Measurements from ENCODE around the gene STAU1. TPM values are rescaled to one million over a fixed set of nuclear protein-coding genes. Genes with fewer than 3 reads are reported as not detected.

STAU1 gene
- polyA plus RNA-seq, 1 donor (not counting 4 experiments of a cell fraction or from before 2014, with no cell fraction given) = 55.3 TPM

- FAIRE-seq = no peak
Measured at GRCh38 chr20:49229381-49229780, 41.2 kb upstream of the STAU1 start.

GRCh38 chr20:49228676-49229075 is 40.5 kb upstream of the STAU1 start:
- no peak for TF ChIP-seq CTCF (optimal IDR thresholded peaks at IDR 0.05 in 1 of 3, IDR thresholded peaks at IDR 0.05 in 1 of 3, conservative IDR thresholded peaks at IDR 0.05 in 1 of 3; ENCODE audit: extremely low read depth in 1 of 3, insufficient read depth in 2 of 3, low read length in 3 of 3)
- TF ChIP-seq EZH2 (IDR thresholded peaks at IDR 0.05; ENCODE audit: low read length) = no peak
- Histone ChIP-seq H3K4me2 (ENCODE audit: control insufficient read depth, extremely low read depth, insufficient read depth, low read depth, low read length) (no peak overlapping the region), H3K27ac (ENCODE audit: control insufficient read depth, insufficient read depth, low read length) (no peak overlapping the region), H3K79me2 (ENCODE audit: control insufficient read depth, insufficient read depth, low read length) (no peaks in the 10 kb centered on the region), H3K9ac (ENCODE audit: control insufficient read depth, extremely low read depth, insufficient read depth, low read length) (no peak overlapping the region), H4K20me1 (ENCODE audit: control insufficient read depth, extremely low read depth, insufficient read depth, low read length) (no peaks in the 10 kb centered on the region), H3K27me3 (ENCODE audit: control insufficient read depth, extremely low read depth, insufficient read depth, low read length) (no peaks in the 10 kb centered on the region), H3K9me1 (ENCODE audit: control insufficient read depth, extremely low read depth, insufficient read depth, low read length) (no peaks in the 10 kb centered on the region), H2AFZ (ENCODE audit: control insufficient read depth, low read length) (no peak overlapping the region), H3K9me3 (ENCODE audit: control insufficient read depth, low read depth, low read length) (no peaks in the 10 kb centered on the region), H3K36me3 (ENCODE audit: control insufficient read depth in 2 of 2, extremely low read depth in 1 of 2, insufficient read depth in 2 of 2, low read length in 2 of 2) (peaks cover 39 to 50% of the 10 kb centered on the region in 2 experiments), H3K4me1 (ENCODE audit: control insufficient read depth, extremely low read depth, insufficient read depth, low read length) (peaks cover 2% of the 10 kb centered on the region), H3K4me3 (ENCODE audit: control insufficient read depth in 2 of 3, extremely low read depth in 1 of 3, insufficient read depth in 2 of 3, low read depth in 1 of 3, low read length in 3 of 3) (no peak overlapping the region)
- FAIRE-seq (no peak), DNase-seq (ENCODE audit: low read depth, low spot score) (no peak)
- dilution Hi-C loops (cut with MboI; ENCODE audit: extremely low pct_ligation_motif_present, low sequenced_read_pairs) = no loop called here

More at GRCh38 chr20:49229381-49229780, 41.2 kb upstream of the STAU1 start:
- peaks cover 2% of the 10 kb centered on the region for H3K4me1 ChIP-seq (ENCODE audit: control insufficient read depth, extremely low read depth, insufficient read depth, low read length)
- H3K36me3 ChIP-seq (ENCODE audit: control insufficient read depth in 2 of 2, extremely low read depth in 1 of 2, insufficient read depth in 2 of 2, low read length in 2 of 2) = peaks cover 39 to 47% of the 10 kb centered on the region in 2 experiments
- no peak overlapping the region for H3K4me2 ChIP-seq (ENCODE audit: control insufficient read depth, extremely low read depth, insufficient read depth, low read depth, low read length)
- no peaks in the 10 kb centered on the region for H3K79me2 ChIP-seq (ENCODE audit: control insufficient read depth, insufficient read depth, low read length)
- no peaks in the 10 kb centered on the region for H3K9me3 ChIP-seq (ENCODE audit: control insufficient read depth, low read depth, low read length)
- dilution Hi-C loops (cut with MboI; ENCODE audit: extremely low pct_ligation_motif_present, low sequenced_read_pairs) = no loop called here
- no peak overlapping the region for H3K4me3 ChIP-seq (ENCODE audit: control insufficient read depth in 2 of 3, extremely low read depth in 1 of 3, insufficient read depth in 2 of 3, low read depth in 1 of 3, low read length in 3 of 3)
- TF ChIP-seq EZH2 (IDR thresholded peaks at IDR 0.05; ENCODE audit: low read length) (no peak), CTCF (optimal IDR thresholded peaks at IDR 0.05 in 1 of 3, IDR thresholded peaks at IDR 0.05 in 1 of 3, conservative IDR thresholded peaks at IDR 0.05 in 1 of 3; ENCODE audit: extremely low read depth in 1 of 3, insufficient read depth in 2 of 3, low read length in 3 of 3) (no peak)
- no peaks in the 10 kb centered on the region for H3K9me1 ChIP-seq (ENCODE audit: control insufficient read depth, extremely low read depth, insufficient read depth, low read length)
- no peak overlapping the region for H2AFZ ChIP-seq (ENCODE audit: control insufficient read depth, low read length)
- DNase-seq (ENCODE audit: low read depth, low spot score) = no peak
- no peak overlapping the region for H3K9ac ChIP-seq (ENCODE audit: control insufficient read depth, extremely low read depth, insufficient read depth, low read length)
- H3K27me3 ChIP-seq (ENCODE audit: control insufficient read depth, extremely low read depth, insufficient read depth, low read length) = no peaks in the 10 kb centered on the region
- no peak overlapping the region for H3K27ac ChIP-seq (ENCODE audit: control insufficient read depth, insufficient read depth, low read length)
- H4K20me1 ChIP-seq (ENCODE audit: control insufficient read depth, extremely low read depth, insufficient read depth, low read length) = no peaks in the 10 kb centered on the region
